Calu3 (cell line): Measurements from ENCODE around the gene DLG2. TPM values are rescaled to one million over a fixed set of nuclear protein-coding genes. Genes with fewer than 3 reads are reported as not detected.
"Not testable (repeated sequence)": the region's sequence is repeated elsewhere in the genome, so short reads cannot be mapped to it uniquely, and the experiment has no call there.

Source experiments
- BruUV-seq: library from RNA; stranded (reverse); fragments of 400-500 nt; replicated peaks from 2 replicates; lab custom pipeline; 2021; lab: Mats Ljungman, UMichigan
- CTCF ChIA-PET: fragments of 300-600 bp; sonication (Branson Sonifier 250); formaldehyde crosslinking; loops from one replicate; lab custom pipeline; 2022; ENCODE audit warnings: antibody characterized with exemption; lab: Charles Lee
- DNase-seq: peaks from one replicate; pipeline ENCODE4 v3.0.0; 2022
- H3K27ac Mint-ChIP-seq: one replicate; pipeline ENCODE4 v1.8.0; 2022; ENCODE audit warnings: mixed read lengths; ENCODE audit not compliant: unreplicated experiment
- H3K27me3 Mint-ChIP-seq: one replicate; pipeline ENCODE4 v1.8.0; 2022; ENCODE audit warnings: mixed read lengths; ENCODE audit not compliant: unreplicated experiment
- H3K36me3 Mint-ChIP-seq: one replicate; pipeline ENCODE4 v1.8.0; 2022; ENCODE audit warnings: mild to moderate bottlenecking, moderate library complexity, mixed read lengths; ENCODE audit not compliant: insufficient read depth, unreplicated experiment
- H3K4me1 Mint-ChIP-seq: one replicate; pipeline ENCODE4 v1.8.0; 2022; ENCODE audit warnings: mild to moderate bottlenecking, low read depth, mixed read lengths; ENCODE audit not compliant: unreplicated experiment
- H3K4me3 Mint-ChIP-seq: one replicate; pipeline ENCODE4 v1.8.0; 2022; ENCODE audit warnings: mild to moderate bottlenecking, low read depth, moderate library complexity, mixed read lengths; ENCODE audit not compliant: unreplicated experiment
- H3K9me3 Mint-ChIP-seq: one replicate; pipeline ENCODE4 v1.8.0; 2022; ENCODE audit warnings: low read depth, mixed read lengths; ENCODE audit not compliant: unreplicated experiment
- intact Hi-C: fragments of 100-400 bp; cut with micrococcal nuclease; formaldehyde crosslinking; loops from one replicate; pipeline ENCODE4 v1.10.0; 2022; ENCODE audit not compliant: unreplicated experiment
- total RNA-seq: library from RNA; stranded (reverse); gene quantifications from 2 replicates; pipeline ENCODE4 v1.2.3, GENCODE V29; 2022
- TF ChIP-seq, protein P1 (sequence below): fragments of 200-600 bp; IDR thresholded peaks from one replicate; pipeline ENCODE4 v1.8.0; 2022; ENCODE audit warnings: antibody characterized with exemption; ENCODE audit not compliant: unreplicated experiment

The DLG2 gene
- total RNA-seq, 1 experiment from 2014 or later, result 0.71 TPM

DNA sequence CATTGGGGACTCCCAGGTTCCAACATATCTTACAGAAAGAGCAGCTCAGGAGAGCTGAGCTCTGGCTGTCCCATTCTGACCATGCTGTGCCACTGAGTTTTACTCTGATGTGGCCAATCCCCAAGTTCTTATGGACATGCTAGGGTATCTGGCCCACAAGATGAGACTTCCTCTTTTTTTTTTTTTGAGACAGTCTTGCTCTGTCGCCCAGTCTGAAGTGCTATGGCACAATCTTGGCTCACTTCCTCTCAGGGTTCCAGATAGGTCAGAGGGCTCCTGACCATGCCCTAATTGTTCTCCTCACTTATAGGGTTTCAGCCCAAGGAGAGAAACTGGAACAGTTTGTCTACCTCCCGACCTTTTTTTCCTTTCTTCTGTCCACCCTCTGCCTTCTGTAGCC is 2188.7 kb downstream of the DLG2 start:
- no peak for DNase-seq
- TF ChIP-seq, protein P1, sequence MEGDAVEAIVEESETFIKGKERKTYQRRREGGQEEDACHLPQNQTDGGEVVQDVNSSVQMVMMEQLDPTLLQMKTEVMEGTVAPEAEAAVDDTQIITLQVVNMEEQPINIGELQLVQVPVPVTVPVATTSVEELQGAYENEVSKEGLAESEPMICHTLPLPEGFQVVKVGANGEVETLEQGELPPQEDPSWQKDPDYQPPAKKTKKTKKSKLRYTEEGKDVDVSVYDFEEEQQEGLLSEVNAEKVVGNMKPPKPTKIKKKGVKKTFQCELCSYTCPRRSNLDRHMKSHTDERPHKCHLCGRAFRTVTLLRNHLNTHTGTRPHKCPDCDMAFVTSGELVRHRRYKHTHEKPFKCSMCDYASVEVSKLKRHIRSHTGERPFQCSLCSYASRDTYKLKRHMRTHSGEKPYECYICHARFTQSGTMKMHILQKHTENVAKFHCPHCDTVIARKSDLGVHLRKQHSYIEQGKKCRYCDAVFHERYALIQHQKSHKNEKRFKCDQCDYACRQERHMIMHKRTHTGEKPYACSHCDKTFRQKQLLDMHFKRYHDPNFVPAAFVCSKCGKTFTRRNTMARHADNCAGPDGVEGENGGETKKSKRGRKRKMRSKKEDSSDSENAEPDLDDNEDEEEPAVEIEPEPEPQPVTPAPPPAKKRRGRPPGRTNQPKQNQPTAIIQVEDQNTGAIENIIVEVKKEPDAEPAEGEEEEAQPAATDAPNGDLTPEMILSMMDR, result no peak
- Mint-ChIP-seq H3K4me1 (no peaks in the 10 kb centered on the region), H3K27ac (no peak overlapping the region), H3K4me3 (no peak overlapping the region), H3K36me3 (no peaks in the 10 kb centered on the region), H3K27me3 (no peaks in the 10 kb centered on the region), H3K9me3 (no peaks in the 10 kb centered on the region)
- BruUV-seq, result no TSS peak
- CTCF ChIA-PET, result no interaction called here
- intact Hi-C loops, result no loop called here

DNA sequence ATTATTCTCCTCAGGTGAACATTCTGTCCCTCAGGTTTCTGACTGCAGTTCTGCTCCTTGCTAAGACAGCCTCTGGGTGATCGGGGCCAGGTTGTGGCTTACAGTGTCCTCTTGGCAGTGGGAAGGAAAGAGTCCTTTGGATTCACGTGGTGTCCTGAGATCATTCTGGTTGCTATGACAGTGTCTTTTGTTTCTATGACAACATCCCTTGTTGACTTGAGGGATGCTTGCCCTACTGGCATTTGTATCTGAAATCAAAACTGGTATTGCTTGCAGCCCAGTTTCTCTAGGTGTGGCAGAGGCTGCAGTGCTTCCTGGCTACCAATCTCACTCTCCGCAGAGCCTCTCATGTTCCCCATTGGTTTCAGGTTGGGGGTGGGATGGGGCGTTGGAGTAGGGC is 2189.2 kb downstream of the DLG2 start:
- no peak overlapping the region for H3K4me3 Mint-ChIP-seq
- no peak overlapping the region for H3K27ac Mint-ChIP-seq
- no peaks in the 10 kb centered on the region for H3K4me1 Mint-ChIP-seq
- TF ChIP-seq, protein P1, result no peak
- no peaks in the 10 kb centered on the region for H3K27me3 Mint-ChIP-seq
- CTCF ChIA-PET, result no interaction called here
- DNase-seq, result no peak
- BruUV-seq, result no TSS peak
- no peaks in the 10 kb centered on the region for H3K36me3 Mint-ChIP-seq
- intact Hi-C loops, result no loop called here
- H3K9me3 Mint-ChIP-seq, result no peaks in the 10 kb centered on the region

DNA sequence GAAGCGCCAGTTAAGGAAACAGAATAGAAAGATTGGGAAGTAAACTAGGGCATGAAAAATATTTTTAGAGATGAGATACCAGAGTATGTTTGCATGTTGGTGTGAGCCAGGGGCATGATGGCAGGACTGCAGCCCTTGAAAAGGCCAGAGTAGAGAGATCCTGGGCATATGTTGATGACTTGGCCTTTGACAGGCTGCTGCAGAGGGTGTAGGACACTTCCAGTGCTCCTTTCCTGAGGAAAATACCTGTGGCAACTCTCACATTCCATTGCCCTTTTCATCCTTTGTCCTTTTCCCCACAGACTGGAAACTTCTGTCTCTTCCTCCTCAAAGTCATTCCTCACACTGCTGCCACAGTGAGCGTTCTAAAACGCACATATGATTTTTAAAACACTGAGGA is 2190.3 kb downstream of the DLG2 start:
- no peak for DNase-seq
- CTCF ChIA-PET, result no interaction called here
- Mint-ChIP-seq H3K4me1 (no peaks in the 10 kb centered on the region), H3K27ac (no peak overlapping the region), H3K27me3 (no peaks in the 10 kb centered on the region), H3K9me3 (no peaks in the 10 kb centered on the region), H3K36me3 (no peaks in the 10 kb centered on the region), H3K4me3 (no peak overlapping the region)
- intact Hi-C loops, result no loop called here
- BruUV-seq, result no TSS peak
- TF ChIP-seq, protein P1, result no peak

DNA sequence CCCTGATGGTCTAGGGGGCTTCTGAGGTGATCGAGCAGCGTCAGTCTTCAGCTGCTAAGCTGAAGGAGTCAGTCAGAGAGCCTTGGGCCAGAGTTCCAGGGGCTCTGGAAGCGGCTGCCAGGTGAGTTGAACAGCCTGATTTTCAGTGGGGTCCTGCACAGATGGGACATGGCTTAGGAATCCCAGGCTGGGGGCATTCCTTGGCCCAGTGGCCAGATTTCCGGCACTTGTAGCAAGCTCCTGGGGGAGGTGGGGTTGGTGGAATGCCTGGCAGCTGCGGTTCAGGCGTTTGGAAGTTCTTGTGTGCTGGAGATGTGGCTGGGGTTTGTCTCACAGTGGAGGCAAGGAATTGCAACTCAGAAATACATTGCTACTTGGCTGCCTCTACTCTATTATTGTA is 2192.3 kb downstream of the DLG2 start:
- CTCF ChIA-PET, BruUV-seq: not testable (repeated sequence)

DNA sequence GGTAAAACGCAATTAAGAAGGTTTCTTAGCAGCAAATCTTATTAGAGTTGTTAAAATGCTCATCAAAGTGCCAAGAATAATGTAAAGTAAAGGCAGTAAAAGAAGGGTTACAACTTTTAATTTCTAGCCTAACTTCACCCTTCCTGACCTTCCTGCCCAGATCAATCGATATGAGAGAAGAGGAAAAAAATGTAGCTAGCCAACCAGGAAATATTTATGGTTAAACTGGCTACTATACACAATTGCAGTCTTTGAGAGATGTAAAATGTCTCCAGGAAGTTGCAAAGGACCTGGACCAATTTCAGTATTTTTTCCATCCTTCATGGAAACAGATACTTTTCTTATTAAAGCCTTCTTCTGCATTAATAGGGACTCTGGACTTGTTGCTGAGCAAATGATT is 2199.2 kb downstream of the DLG2 start:
- CTCF ChIA-PET, result no interaction called here
- no peak overlapping the region for H3K27ac Mint-ChIP-seq
- no peak for DNase-seq
- TF ChIP-seq, protein P1, result no peak
- peaks cover 3% of the 10 kb centered on the region for H3K9me3 Mint-ChIP-seq
- H3K36me3 Mint-ChIP-seq, result no peaks in the 10 kb centered on the region
- H3K4me3 Mint-ChIP-seq, result no peak overlapping the region
- no peaks in the 10 kb centered on the region for H3K4me1 Mint-ChIP-seq
- BruUV-seq, result no TSS peak
- H3K27me3 Mint-ChIP-seq, result no peaks in the 10 kb centered on the region
- intact Hi-C loops, result no loop called here

More for the DNA sequence above, 2192.3 kb downstream of the DLG2 start:
- H3K27me3 Mint-ChIP-seq, DNase-seq, H3K4me3 Mint-ChIP-seq, H3K36me3 Mint-ChIP-seq, intact Hi-C loops, H3K4me1 Mint-ChIP-seq, H3K9me3 Mint-ChIP-seq, H3K27ac Mint-ChIP-seq: not testable (repeated sequence)
